Adrenal gland (tissue), 5 donors: Measurements from ENCODE around the gene ZCCHC7.

ENCODE experiments used
- CTCF ChIP-seq, 6 experiments: fragments of 450-650 bp in 4 of 6; fragments of 200-600 bp in 2 of 6; sonication (generic) in 1 of 6; IDR thresholded peaks; 1 replicate in 5 of 6; 2 replicates in 1 of 6; pipeline versions ENCODE4 v1.5.1 to v1.8.0; 2016 to 2021; ENCODE audit warnings: antibody characterized with exemption in 6 of 6, mild to moderate bottlenecking in 2 of 6, moderate library complexity in 1 of 6
- POLR2A ChIP-seq, 2 donors: fragments of 450-650 bp; IDR thresholded peaks; one replicate each; pipeline ENCODE4 v1.6.1; 2017; ENCODE audit warnings: antibody characterized with exemption in 2 of 2, mild to moderate bottlenecking in 2 of 2, moderate library complexity in 1 of 2
- donor health status: DM: no; HTN: no; CAD: no.

- no peak for TF ChIP-seq CTCF (IDR thresholded peaks at IDR 0.05)
- no peak for TF ChIP-seq POLR2A (IDR thresholded peaks at IDR 0.05)
These were observed 32.0 kb downstream of the ZCCHC7 start for GRCh38 chr9:37152365-37152764.
